UCSD-AML1 (cell line): ENCODE measurements around the gene CMTM5.
A peak's percentile ranks its signal among the peaks of the same experiment; 100 is the strongest.

Experiments
- DNase-seq: peaks from one replicate; lab custom pipeline; 2025; ENCODE audit not compliant: unreplicated experiment; lab: John Stamatoyannopoulos, UW

The CMTM5 gene

GRCh38 chr14:23396126-23396525 is 19.3 kb downstream of the CMTM5 start:
- no peak for DNase-seq

DNA sequence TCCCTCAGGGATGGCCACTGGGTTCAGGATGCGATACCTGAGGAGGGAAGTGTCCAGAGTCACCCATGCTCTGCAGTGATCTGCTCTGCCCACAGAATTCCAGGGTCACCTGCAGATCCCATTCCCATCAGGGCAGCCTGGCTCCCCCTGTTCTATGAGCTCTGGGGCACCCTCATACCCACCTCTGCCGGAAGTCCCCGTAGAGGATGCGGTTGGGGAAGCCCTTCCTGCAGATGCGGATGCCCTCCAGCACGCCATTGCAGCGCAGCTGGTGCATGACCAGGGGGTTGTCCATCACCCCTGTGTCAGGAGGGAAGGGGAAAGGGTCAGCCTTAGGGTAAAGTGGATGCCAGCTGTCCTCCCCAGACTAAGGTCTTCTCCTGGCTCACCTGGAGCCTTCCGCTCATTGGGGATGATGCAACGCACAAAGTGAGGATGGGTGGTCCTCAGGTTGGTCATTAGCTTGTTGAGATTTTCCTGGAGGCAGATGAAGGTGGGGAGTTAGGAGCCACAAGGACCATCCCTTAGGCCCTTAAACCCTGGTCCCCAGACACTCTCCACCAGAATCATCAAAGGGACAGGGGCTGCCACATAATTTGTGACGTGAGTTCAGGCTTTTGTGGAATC is 20.0 kb downstream of the CMTM5 start:
- DNase-seq = no peak

GRCh38 chr14:23398348-23398747 is 21.5 kb downstream of the CMTM5 start:
- DNase-seq = no peak

- DNase-seq = no peak
These were observed 22.3 kb downstream of the CMTM5 start for GRCh38 chr14:23399136-23399535.

DNA sequence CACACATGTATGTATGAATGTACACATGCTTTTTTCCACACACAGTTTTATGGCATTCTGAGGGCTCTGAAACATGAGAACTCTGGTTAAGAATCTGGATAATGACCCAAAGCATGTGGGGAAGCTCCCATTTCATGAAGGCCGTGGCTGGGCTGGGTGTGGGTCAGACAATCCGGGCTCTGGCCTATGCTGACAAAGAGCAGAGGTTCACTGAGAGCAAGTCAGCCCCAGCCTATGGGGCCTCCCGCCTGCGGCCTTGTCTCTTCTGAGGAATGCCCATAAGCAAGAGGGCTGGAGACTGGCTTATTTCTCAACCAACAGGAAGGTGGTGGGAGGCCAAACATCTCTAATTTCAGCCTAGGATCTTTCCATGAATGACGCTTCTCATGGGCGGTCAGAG is 22.7 kb downstream of the CMTM5 start:
- DNase-seq = no peak

GRCh38 chr14:23400496-23401149 is 23.8 kb downstream of the CMTM5 start:
- peak; percentile 26 for DNase-seq

- DNase-seq = no peak
These were observed 24.4 kb downstream of the CMTM5 start for GRCh38 chr14:23401291-23401690.

DNA sequence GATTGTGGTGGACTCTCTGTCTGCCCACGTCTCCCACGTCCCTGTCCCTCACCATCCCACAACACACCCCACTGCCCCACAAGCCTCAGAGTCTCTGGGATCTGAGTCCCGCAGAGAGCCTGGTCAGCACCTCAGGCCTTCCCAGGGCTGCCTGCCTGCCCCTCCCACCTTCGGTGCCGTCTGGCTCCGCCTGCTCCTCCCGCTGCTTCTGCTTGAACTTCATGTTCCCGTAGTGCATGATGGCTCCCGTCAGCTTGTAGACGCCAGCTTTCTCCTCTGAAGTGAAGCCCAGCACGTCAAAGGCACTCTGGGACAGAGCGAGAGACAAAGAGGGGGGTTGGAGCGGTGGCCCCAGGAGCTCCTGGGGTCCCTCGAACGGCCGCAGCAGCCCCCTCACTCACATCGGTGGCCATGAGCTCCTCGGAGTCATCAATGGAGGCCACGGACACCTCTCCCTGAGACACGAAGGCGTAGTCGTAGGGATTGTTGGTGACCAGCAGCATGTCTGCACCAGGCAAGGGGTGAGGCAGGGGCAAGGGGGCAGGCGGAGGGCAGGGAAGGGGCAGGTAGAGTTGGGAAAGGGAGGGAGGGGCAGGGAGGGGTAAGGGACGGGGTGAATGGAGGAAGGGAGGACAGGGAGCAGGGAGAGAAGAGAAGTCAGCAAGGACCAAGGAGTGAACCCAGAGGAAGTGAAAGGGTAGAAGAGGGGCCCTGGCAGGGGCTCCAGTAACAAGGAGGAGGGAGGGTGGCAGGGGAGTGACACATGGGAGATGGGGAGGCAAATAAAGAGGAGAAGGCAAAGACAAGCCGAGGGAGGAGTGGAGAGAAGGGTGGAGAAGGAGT is 25.7 kb downstream of the CMTM5 start:
- DNase-seq = no peak

DNA sequence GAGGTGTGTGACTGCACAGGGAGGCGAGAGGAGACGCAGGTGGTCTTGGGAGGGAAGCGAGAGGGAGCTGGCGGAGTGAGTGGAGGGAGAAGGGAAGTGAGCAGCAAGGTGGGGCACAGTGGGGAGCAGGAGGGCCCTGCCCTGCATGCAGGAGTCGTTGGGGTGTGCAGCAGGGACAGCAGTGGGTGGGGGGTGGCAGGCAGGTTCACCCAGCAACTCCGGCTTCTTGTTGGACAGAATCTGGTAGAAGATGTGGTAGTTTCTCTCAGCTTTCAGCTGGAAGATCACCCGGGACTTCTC is 26.2 kb downstream of the CMTM5 start:
- DNase-seq = no peak

GRCh38 chr14:23403908-23404307 is 27.1 kb downstream of the CMTM5 start:
- no peak for DNase-seq

DNA sequence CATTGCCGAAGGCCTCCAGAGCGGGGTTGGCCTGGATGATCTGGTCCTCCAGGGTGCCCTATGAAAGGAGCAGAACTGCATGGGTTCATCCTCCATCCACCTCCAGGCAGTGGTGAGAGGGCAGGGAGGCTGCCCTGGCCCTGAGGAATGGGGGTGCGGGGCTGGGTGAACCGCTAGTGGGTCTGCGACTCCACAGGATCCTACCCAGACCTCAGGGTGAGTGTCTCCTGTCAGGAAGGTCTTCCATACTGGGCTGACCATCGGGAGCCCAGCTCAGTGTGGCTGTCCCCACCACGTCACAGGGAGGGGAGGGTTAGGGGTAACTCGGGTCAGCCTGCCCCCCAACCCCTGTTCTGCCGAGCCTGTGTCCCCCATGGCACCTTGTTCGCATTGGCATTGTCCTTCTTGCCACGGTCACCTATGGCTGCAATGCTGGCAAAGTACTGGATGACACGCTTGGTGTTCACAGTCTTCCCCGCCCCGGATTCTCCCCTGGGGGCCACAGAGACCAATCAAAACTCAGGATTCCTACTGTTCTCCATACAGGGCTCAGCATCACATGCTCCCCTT is 27.6 kb downstream of the CMTM5 start:
- no peak for DNase-seq

GRCh38 chr14:23405096-23405495 is 28.2 kb downstream of the CMTM5 start:
- DNase-seq = no peak

GRCh38 chr14:23405516-23406025 is 28.7 kb downstream of the CMTM5 start:
- no peak for DNase-seq

DNA sequence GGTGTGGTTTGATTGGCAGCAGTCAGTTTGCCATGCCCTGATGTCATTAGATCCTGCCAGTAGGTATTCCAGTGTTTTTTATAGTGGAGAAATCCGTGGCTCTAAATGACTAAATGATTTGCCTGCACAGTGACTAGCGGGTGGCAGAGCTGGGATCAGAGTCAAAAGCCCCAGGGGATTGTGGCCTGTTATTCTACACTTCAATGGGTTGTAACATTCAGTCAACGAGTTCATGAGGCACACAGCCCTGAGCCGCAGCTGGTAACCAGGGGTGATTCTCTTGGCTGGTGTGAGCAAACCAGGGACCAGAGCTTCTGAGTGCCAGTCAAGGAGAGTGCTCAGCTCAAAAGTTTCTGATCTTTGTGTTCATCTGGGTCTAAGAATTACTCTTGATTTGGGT is 29.4 kb downstream of the CMTM5 start:
- DNase-seq = no peak

DNA sequence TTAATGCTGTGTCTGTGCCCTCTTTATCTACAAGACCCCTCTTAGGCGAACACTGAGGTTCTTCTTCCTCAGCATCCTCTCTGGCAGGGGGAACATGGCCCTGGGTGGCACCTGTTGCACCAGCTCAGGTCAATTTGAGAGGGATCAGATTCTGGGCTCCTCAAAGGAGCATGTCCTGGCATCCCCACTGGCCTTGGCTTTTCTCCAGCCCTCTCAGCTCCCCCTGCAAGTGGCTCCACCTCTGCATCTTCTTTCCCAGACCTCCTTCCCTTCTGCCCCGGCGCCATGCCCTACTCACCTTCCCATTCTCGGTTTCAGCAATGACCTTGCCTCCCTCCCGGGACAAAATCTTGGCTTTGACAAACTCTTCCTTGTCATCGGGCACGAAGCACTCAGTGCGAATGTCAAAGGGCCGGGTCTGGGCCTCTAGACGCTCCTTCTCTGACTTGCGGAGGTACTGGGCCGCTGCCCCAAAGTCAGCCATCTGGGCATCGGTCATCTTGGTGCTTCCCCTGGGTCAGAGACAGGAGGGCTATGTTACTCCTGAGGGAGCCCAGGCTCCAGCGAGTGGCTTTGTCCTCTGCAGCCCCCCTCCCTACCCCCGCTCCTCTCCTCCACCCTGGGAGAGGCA is 30.0 kb downstream of the CMTM5 start:
- no peak for DNase-seq

DNA sequence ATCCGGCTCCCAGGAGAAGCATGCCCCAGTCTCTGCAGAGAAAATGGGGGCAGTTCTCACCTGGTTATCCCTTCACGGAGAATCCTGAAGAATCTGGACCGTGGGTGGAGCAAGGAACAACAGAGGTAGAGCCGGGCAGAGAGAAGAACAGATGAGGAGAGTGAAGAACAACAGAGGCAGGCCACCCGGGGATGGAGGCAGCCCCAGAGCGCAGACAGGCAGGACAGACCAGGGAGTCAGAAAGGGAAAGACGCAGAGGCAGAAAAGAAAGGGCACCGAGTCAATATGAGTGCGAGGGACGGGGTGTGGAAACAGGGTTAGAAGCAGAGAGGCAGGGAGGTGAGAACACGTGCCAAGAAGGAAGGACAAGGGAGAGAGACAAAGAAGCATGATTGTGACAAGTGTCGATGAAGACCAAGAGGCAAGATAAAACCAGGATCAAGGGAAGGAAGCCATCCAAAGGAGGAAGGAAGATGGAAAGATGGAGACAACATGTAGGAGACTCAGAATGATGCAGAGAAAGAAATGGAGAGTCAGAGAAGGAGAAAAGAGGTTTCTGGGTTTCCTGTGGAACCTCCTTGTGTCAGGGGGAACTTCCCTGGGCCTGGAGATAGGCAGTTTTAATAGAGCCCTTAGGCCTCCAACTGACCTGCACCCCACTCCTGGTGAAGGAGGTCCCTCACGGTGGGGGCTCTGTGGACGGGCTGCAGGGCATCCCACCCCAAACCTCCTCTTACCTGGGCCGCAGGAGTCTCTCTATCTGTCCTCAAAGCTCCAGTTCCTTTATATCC is 30.9 kb downstream of the CMTM5 start, which contains the start of gene MYH6:
MYH6 (minus strand) TSS at position 758 of the 791 bp plus-strand sequence. CDS start 1,050 bp downstream, outside the sequence.
- DNase-seq = no peak

- no peak for DNase-seq
These were observed 31.4 kb downstream of the CMTM5 start for GRCh38 chr14:23408307-23408630.

DNA sequence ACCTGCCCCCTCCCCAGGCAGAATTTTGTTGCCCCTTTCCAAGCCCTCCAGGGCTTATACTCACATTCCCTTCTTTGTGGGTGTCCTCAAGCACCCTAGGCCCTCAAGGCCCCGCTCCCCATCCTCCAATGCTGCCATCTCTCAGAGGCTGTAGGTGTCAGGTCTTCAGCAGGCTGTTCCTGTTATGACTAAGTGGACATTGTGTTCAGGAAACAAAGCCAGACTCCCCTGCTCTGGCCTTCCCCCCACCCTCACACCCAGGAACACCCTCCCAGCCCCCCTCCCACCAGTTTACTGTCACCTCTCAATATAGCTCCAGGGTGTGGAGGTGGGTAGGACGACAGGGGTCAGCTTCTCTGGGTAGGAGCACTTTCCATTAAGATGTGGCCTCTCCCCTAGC is 32.6 kb downstream of the CMTM5 start:
- DNase-seq = no peak

DNA sequence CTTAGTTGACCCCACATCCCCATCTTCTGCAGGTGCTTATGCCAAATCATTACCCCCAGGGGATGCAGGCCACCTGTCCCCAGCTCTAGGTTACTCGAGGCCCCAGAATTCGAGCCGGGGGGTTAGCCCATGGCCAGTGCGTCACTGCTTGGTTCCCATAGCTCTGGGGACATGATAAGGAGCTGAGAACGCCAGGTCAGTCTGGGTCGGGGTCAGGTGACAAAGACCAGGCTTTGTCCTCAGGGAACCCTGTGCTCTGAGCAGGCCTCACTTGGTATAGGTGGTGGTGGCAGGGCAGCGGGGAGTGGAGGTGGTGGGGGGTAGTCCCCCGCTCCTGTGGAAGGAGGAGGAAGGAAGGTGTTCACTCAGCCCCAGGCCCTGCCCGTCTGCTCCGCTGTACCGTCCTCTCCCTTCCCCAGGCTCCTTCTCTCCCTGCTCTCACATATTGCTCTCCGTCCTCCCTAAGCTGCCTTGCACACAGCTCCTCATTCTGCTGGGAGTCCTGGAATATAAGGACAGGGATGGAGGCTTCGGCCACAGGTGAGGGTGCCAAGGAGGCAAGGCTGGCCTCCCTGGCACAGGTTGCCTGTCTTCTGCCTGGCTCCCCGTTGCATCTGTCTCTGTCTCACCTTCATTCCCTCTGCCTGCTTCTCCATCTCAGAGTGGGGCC is 33.3 kb downstream of the CMTM5 start:
- no peak for DNase-seq
